Measurements from ENCODE around the gene AHRR.
"Not testable (repeated sequence)": the region's sequence is repeated elsewhere in the genome, so short reads cannot be mapped to it uniquely, and the experiment has no call there.

GRCh38 chr5:299921-300320 is 21.6 kb upstream of the AHRR start:
- TF ChIP-seq CTCF, POLR2A (IDR thresholded peaks at IDR 0.05): not testable (repeated sequence)
